ENCODE measurements around the gene KRTAP23-1.

KRTAP23-1 gene

GRCh38 chr21:30315701-30316100, 32.7 kb downstream of the KRTAP23-1 start:
- no peak for DNase-seq (ENCODE audit: extremely low read depth, insufficient read length)
- Histone ChIP-seq H3K27me3 (replicated peaks; ENCODE audit: control insufficient read depth, insufficient read depth, low read length) (no peaks in the 10 kb centered on the region), H3K4me3 (replicated peaks; ENCODE audit: low read depth, low read length) (no peak overlapping the region), H3K36me3 (ENCODE audit: control insufficient read depth, insufficient read depth, low read length) (no peaks in the 10 kb centered on the region)
- TF ChIP-seq CTCF (IDR thresholded peaks at IDR 0.05; ENCODE audit: insufficient read depth, low read length, poor library complexity, severe bottlenecking): no peak

- Histone ChIP-seq H3K4me3 (replicated peaks; ENCODE audit: low read depth, low read length) (no peak overlapping the region), H3K27me3 (replicated peaks; ENCODE audit: control insufficient read depth, insufficient read depth, low read length) (no peaks in the 10 kb centered on the region), H3K36me3 (ENCODE audit: control insufficient read depth, insufficient read depth, low read length) (no peaks in the 10 kb centered on the region)
- no peak for DNase-seq (ENCODE audit: extremely low read depth, insufficient read length)
- TF ChIP-seq CTCF (IDR thresholded peaks at IDR 0.05; ENCODE audit: insufficient read depth, low read length, poor library complexity, severe bottlenecking): no peak
These were observed 41.5 kb downstream of the KRTAP23-1 start for GRCh38 chr21:30306884-30307283.

- no peaks in the 10 kb centered on the region for H3K27me3 ChIP-seq (replicated peaks; ENCODE audit: control insufficient read depth, insufficient read depth, low read length)
- DNase-seq (ENCODE audit: extremely low read depth, insufficient read length): no peak
- no peak overlapping the region for H3K4me3 ChIP-seq (replicated peaks; ENCODE audit: low read depth, low read length)
- TF ChIP-seq CTCF (IDR thresholded peaks at IDR 0.05; ENCODE audit: insufficient read depth, low read length, poor library complexity, severe bottlenecking): no peak
- H3K36me3 ChIP-seq (ENCODE audit: control insufficient read depth, insufficient read depth, low read length): no peaks in the 10 kb centered on the region
These were observed 43.3 kb downstream of the KRTAP23-1 start for GRCh38 chr21:30305136-30305535.
